22Rv1 (cell line): ENCODE measurements around the gene TCF7L2.

ENCODE experiments used
- H3K27ac ChIP-seq: fragments of 450-650 bp; 2 replicates; pipeline ENCODE4 v1.5.1; 2017
- CTCF ChIP-seq: fragments of 450-650 bp; IDR thresholded peaks from 2 replicates; pipeline ENCODE4 v1.5.1; 2017; ENCODE audit warnings: mild to moderate bottlenecking
- ZFX ChIP-seq: fragments of 450-650 bp; IDR thresholded peaks from 2 replicates; pipeline ENCODE4 v1.6.1; 2017; ENCODE audit warnings: antibody characterized with exemption, borderline replicate concordance

Gene TCF7L2

GRCh38 chr10:113020475-113020753 lies 70.4 kb downstream of the TCF7L2 start:
- no peak overlapping the region for H3K27ac ChIP-seq
- TF ChIP-seq CTCF (no peak), ZFX (no peak)

- H3K27ac ChIP-seq, result no peak overlapping the region
- TF ChIP-seq ZFX, result no peak
- no peak for TF ChIP-seq CTCF
These were observed 70.8 kb downstream of the TCF7L2 start for GRCh38 chr10:113020838-113021237.

GRCh38 chr10:113021268-113022040 lies 71.4 kb downstream of the TCF7L2 start:
- H3K27ac ChIP-seq, result no peak overlapping the region
- TF ChIP-seq CTCF, result no peak
- no peak for TF ChIP-seq ZFX

GRCh38 chr10:113022265-113022664 lies 72.2 kb downstream of the TCF7L2 start:
- TF ChIP-seq ZFX (no peak), CTCF (no peak)
- H3K27ac ChIP-seq, result no peak overlapping the region

GRCh38 chr10:113023017-113023416 lies 73.0 kb downstream of the TCF7L2 start:
- no peak overlapping the region for H3K27ac ChIP-seq
- no peak for TF ChIP-seq CTCF
- TF ChIP-seq ZFX, result no peak

GRCh38 chr10:113024930-113025329 lies 74.9 kb downstream of the TCF7L2 start:
- no peak overlapping the region for H3K27ac ChIP-seq
- TF ChIP-seq ZFX (no peak), CTCF (no peak)

- no peak overlapping the region for H3K27ac ChIP-seq
- no peak for TF ChIP-seq ZFX
These were observed 75.4 kb downstream of the TCF7L2 start for GRCh38 chr10:113025487-113025886.

- no peak overlapping the region for H3K27ac ChIP-seq
- no peak for TF ChIP-seq CTCF
- no peak for TF ChIP-seq ZFX
These were observed 76.6 kb downstream of the TCF7L2 start for GRCh38 chr10:113026679-113027078.
